GM21717 (cell line): ENCODE measurements around the gene CEP44.
"Not testable (repeated sequence)": the region's sequence is repeated elsewhere in the genome, so short reads cannot be mapped to it uniquely, and the experiment has no call there.

Experiments
- ATAC-seq: cut with Tn5 transposase; IDR thresholded peaks from one replicate; pipeline ENCODE4 v1.9.1; 2021; ENCODE audit warnings: mild to moderate bottlenecking, moderate library complexity; ENCODE audit not compliant: unreplicated experiment

CEP44 gene

GRCh38 chr4:174320494-174321199, 36.9 kb downstream of the CEP44 start:
- ATAC-seq, result no peak

- no peak for ATAC-seq
These were observed 40.5 kb downstream of the CEP44 start for GRCh38 chr4:174324236-174324635.

GRCh38 chr4:174324725-174325124, 41.0 kb downstream of the CEP44 start:
- no peak for ATAC-seq

- ATAC-seq, result no peak
These were observed 49.2 kb downstream of the CEP44 start for GRCh38 chr4:174332741-174333493.

GRCh38 chr4:174334628-174335027, 50.9 kb downstream of the CEP44 start:
- ATAC-seq, result peak; percentile 99

- ATAC-seq, result no peak
These were observed 57.0 kb downstream of the CEP44 start for GRCh38 chr4:174340714-174341113.

- no peak for ATAC-seq
These were observed 65.4 kb downstream of the CEP44 start for GRCh38 chr4:174349156-174349555.

- no peak for ATAC-seq
These were observed 68.5 kb downstream of the CEP44 start for GRCh38 chr4:174352061-174352819.

GRCh38 chr4:174357321-174357720, 73.6 kb downstream of the CEP44 start:
- no peak for ATAC-seq

GRCh38 chr4:174358410-174358809, 74.7 kb downstream of the CEP44 start:
- peak; percentile 53 for ATAC-seq

- peak; percentile 99 for ATAC-seq
These were observed 75.1 kb downstream of the CEP44 start for GRCh38 chr4:174358829-174359228.

GRCh38 chr4:174362340-174362739, 78.6 kb downstream of the CEP44 start:
- ATAC-seq, result no peak

- ATAC-seq, result not testable (repeated sequence)
These were observed 80.1 kb downstream of the CEP44 start for GRCh38 chr4:174363782-174364181.

- no peak for ATAC-seq
These were observed 81.4 kb downstream of the CEP44 start for GRCh38 chr4:174365018-174365587.

- ATAC-seq, result no peak
These were observed 86.3 kb downstream of the CEP44 start for GRCh38 chr4:174369985-174370384.

- no peak for ATAC-seq
These were observed 90.1 kb downstream of the CEP44 start for GRCh38 chr4:174373821-174374220.

- ATAC-seq, result no peak
These were observed 91.7 kb downstream of the CEP44 start for GRCh38 chr4:174375422-174375821.

- ATAC-seq, result no peak
These were observed 93.9 kb downstream of the CEP44 start for GRCh38 chr4:174377613-174378012.

- ATAC-seq, result no peak
These were observed 95.2 kb downstream of the CEP44 start for GRCh38 chr4:174378951-174379350.

GRCh38 chr4:174380206-174380605, 96.5 kb downstream of the CEP44 start:
- ATAC-seq, result not testable (repeated sequence)

GRCh38 chr4:174380699-174381439, 97.2 kb downstream of the CEP44 start:
- no peak for ATAC-seq
